ENCODE measurements around the gene CNFN.

The CNFN gene

DNA sequence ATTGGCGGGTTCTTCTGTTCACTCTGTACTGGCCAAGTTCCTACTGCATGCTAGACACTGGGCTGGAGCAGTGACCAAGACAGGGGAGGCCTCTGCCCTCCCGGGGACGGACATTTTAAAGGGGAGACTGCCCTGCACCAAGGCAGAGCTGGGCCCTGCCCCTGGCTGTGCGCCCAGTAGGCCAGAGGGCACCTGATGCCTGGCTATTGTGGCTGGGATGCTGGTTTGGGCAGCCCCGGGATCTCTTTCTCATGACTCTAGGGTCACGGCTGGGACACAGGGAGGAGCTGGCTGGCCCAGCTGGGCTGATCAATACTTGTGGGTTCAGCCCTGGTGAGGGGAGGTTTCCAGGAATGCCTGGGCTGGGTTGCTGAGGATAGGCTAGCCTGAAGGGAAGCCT is 19.4 kb upstream of the CNFN start:
- peak; percentile 61 for DNase-seq (ENCODE audit: low read depth, low spot score)

DNA sequence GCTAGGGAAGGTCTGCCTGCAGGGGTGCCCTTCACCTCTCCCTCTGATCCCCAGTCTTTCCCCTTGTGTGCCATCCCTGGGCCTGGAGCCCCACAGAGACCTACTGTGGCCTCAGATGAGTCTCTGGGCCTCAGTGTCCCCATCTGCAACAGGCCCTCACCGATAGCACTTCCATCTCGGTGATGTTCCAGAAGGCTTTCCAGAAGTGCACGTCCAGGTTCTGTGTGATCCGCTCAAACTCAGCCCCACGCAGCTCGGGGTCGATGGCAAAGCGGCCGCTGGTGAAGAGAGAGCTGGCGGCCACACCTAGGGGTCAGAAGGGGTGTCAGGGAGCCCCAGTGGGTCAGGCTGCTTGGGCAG is 17.7 kb upstream of the CNFN start:
- DNase-seq (ENCODE audit: low read depth, low spot score) = no peak

DNA sequence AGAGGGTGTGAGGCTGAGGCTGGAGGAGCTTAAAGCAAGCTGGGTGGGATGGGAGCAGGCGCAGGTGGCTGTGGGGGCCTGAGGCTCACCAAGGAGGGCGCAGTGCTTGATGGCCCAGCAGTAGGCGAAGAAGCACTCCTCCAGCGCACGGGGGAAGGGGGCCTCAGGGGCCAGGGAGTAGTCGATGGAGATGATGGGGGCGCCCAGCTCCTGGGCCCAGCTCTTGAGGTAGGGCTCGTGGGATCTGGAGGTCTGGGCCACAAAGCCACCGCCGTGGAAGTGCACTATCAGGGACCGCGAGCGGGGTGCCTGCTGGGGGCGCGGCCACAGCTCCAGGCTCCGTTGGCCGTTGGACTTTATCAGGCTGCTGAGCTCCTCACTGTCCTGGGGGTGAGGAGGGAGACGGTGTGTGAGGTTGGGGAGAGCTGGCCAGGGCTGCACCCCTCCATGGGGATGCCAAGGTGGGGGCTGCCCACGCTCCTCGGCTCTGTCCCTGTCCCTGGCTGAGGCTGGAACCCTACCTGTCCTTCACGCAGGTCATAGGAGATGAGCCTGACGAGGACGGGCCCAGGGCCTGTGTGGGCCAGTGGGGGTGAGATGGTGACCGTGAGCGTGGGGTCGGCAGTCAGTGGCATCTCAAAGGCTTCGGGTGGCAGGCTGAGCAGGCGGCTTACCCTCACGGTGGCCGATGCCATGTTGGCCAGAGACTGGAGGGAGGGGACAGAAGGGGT is 17.2 kb upstream of the CNFN start:
- DNase-seq (ENCODE audit: low read depth, low spot score) = no peak

DNA sequence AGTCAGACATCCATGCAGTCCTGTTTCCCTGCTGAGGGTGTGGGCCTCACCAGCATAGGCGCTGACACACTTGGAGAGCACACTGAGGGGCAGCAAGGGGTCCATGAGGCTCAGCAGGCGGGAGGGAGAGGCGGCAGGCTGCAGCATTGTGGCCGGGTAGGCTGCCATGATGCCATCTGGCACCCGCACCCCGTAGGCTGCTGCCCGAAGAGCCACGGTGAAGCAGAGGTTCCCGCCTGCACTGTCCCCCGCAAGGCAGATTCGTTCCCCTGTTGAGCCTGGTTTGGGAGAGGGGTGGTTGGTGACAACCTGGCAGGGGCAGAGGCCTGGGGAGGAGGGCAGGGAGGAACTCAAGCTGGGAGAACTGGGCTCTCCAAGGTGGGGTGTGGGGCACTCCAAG is 16.0 kb upstream of the CNFN start:
- no peak for DNase-seq (ENCODE audit: low read depth, low spot score)

DNA sequence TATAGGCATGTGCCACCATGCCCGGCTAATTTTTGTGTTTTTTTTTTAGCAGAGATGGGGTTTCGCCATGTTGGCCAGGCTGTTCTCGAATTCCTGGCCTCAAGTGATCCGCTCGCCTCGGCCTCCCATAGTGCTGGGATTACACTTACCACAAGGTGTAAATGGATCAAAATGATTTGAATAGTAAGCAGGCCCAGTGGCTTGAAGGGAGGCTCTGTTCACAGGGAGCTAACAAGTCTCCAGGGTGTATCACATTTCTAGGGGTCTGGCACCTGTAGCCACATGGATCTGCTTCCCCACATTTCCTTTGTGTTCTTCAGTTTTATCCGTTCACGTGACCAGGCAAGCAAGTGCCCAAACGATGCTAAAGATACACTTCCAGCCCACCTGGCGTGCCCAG is 13.5 kb upstream of the CNFN start:
- no peak for DNase-seq (ENCODE audit: low read depth, low spot score)

DNA sequence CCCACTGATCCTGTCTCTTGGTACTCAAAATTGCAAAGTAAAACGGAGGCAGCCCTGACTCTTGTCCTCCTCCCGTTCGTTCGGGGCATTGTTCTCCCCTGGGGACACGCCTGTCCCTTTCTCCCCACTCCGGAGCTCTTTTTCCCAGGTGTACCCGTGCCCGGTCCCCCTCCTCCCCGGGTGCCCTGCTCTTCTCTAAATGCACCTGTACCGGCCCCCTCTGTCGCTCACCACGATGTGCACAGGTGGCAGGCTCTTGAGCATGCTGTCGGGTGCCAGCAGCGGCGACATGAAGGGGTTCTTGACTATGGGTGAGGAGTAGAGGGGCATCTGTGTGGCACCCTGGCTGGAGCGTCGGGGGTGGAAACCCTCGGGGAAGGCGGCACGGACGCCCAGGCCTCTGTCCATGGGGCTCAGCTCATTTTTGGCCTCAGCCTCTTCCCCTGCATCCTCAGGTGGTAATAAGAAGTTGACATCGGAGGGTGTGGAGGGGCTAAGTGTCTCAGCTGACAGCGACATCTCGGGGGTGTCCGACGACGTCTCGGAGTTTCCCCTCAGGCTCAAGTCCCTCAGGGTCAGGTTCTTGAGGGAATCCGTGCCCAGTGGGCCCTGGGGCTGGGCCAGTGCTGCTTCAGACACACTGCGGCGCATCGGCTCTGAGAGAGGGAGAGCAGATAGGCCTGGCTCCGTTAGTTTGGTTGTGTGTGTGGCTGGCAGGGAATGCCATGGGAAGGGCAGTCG is 12.4 kb upstream of the CNFN start:
- DNase-seq (ENCODE audit: low read depth, low spot score) = peak; percentile 19

DNA sequence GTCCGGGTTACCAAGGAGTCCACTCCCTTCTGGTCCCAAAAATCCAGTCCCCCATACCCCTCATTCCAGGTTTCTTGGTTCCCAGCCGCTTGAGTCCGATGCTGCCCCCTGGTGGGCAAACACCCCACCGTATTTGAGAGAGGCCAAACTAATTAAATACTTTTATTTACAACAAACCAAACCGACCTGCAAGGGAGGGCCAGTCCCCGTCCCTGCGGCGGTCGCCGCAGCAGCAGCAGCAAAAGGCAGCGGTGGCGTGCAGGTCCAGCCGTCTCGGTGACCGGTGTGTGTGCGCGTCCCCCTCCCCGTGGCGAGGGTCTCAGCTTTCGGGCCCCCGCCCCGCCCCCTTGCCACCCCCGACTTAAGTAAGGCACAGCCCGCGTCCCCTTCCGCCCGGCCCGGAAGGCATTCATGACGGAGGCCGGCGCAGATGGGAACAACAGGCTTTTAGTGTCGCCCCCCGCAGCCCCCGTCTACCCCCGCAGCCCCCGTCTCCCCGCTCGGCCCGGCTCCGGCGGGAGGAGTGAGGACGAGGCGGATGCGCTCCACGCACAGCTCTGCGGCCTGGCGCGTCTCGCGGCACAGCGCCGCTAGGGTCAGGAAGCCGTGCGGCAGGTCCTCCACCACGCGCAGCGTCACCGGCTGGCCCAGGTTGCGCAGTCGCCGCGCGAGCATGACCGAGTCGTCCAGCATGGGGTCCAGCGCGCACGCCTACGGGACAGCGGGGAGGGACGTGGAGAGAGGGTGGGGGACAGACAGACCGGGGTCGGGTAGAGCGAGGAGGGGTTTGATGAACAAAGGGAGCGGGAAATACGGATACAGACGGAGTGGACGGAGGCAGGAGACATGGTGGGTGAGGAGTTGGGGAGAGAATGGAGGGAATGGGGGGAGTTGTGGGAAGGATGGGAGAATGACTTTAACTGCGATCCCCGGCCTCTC is 11.5 kb upstream of the CNFN start:
- DNase-seq (ENCODE audit: low read depth, low spot score) = peak; percentile 88

DNA sequence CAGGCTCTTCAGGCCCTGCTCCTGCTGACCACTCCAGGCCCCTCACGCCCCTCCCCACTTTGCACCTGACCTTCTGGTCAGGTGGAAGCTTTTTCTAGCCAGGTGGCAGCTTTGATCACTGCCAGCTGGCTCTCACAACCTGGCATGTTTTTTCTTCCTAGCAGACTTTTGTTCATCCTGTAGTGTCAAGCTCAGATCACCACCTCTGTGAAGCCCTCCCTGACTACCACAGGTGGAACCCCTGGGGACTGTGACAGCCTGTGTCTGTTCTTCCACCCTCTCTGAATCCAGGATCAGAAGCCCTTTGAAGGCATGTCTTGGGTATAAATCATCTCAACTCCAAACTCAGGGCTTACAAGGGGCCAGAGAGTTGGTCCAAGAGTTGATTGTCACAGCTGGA is 10.3 kb upstream of the CNFN start:
- DNase-seq (ENCODE audit: low read depth, low spot score) = no peak

DNA sequence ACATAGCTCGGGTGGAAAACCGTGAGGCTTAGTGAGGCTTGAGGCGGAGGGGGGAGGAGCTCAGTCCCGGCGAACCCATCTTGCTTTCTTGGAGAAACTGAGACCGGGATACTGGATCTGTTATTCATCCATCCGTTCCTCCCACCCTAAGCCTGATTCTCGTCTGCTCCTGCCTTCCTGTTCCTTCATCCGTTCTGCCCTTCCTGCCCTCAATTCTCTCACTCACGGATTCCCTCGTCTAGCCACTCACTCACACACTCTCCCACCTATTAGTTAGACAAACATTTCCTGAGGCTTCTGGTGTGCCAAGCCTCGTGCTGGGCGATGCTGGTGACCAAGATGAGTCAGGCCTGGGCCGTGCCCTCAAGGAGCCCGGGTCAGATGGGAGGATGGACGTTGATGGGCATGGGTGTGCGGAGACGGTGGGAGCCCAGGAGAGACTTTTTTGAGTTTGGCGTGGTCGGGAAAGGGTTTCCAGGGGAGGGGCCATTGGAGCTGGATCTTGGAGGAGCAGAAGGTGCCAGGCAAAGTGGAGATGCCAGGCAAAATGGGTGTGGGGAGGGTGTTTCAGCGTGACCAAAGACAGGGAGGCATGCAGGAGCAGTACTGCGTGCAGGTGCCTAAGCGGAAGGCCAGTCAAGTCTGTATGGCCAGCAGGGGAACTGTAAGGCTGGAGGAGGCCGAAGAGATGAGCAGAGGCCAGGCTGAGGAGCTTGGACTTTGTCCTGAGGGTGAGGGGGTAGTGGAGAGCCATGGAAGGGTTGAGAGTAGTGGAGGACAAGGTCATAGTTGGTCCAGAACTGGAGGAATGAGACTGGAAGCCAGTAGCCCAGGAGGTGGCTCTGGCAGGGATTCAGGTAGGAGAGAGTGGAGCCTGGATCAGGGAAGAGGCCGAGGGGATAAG is 7.4 kb upstream of the CNFN start:
- no peak for DNase-seq (ENCODE audit: low read depth, low spot score)

DNA sequence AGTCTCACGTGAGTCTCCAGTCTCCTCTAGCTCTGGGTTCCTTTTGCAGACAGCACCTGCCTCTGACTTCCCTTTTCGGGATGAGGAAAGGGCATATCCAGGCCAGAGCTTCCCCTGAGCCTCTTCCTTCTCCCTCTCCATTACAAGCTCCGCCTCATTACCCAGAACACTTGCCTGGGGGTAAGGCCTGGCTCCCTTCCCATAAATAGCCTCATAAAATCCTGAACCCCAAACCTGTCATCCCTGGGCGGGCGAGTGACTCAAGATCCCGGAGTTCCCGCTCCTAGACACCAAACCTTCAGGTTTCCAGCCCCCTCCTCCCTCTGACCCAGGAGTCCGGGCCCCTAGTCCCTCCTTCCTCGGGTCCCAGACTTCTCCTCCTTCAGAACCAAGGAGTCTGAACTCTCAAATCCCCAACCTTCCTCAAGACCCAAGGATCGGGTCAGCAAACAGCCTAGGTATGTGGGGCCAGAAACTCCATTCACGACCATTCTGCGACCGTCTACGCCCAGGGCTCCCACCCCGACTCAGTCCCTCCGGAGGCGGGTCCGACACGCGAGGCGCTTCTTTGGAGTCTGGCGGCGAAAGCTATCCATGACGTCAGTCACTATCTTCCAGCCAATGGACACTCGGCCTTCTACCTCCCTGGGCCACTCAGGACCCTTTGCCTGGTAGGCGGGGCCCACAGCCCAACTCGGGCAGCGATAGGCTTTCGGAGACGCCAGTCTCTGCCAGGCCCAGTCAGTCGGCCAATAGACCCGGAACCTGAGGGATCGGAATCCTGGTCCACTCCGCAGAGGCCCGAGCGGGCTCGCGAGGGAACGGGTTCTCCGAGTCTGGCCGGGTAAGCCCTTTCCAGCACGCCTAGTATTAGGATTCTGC is 6.5 kb upstream of the CNFN start:
- peak; percentile 100 for DNase-seq (ENCODE audit: low read depth, low spot score)

DNA sequence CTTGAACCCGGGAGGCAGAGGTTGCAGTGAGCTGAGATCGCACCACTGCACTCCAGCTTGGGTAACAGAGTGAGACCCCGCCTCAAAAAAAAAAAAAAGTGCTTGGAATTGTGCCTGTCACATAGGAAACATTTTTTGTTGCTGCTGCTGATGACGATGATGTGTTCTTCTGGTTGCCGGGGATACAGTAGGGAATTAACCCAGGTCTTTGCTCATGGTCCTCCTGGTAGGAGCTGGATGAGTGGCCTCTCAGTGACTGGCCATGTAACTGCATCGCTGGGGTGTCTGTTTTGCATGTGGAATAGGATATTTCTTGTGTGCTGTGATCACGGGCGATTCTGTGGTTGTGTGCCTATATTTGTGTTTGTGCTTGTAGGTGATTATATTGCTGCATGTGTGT is 4.7 kb upstream of the CNFN start:
- DNase-seq (ENCODE audit: low read depth, low spot score) = peak; percentile 11

DNA sequence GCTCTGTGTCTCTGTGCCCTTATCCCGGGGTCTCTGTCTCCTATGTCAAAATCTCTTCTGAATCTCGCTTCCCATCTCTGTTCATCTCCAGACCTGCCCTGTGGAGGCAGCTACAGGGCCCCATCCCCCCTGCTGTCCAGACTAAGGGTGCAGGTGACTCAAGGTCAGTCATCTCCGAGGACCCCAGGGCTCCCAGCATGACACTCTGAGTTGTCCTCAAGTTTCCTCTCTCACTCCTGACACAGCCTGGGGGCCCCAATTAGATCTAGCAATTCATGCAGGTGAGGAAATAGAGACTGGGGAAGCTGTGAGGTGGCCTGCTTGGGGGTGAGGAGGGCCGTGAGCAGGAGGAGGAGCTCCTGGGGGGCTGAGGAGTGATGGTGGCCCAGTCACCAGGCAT is 2.1 kb upstream of the CNFN start:
- DNase-seq (ENCODE audit: low read depth, low spot score) = no peak

DNA sequence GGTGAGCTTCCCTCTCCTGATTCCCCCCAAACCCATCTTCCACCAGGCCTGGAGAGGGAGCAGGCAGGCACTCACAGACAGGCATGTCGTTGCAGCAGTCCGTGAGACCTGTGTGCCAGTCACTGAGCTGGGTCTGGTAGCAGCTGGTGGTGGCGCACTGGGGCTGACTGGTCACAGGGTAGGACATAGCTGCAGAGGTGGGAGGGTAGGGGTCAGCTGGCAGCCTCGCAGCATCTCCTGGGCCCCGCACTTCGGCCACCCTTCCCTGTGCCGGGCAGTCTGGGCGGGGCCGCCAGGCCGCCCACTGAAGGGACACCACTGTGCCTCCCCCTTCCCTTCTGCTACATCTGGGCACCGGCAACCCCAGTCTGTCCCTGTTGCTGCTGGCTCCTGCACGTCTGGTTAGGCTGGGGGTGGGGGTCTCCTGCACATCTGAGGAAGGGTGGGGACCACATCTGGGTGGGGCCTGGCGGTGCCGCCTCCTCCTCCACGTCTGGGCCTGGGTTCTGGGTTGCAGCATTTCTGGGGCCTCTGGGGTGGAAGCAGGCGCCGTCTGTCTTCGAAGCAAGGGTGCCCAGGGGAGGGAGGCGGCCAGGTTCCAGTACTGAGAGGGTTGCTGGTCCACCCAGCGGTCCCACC is 1.1 kb downstream of the CNFN start:
- DNase-seq (ENCODE audit: low read depth, low spot score) = no peak

DNA sequence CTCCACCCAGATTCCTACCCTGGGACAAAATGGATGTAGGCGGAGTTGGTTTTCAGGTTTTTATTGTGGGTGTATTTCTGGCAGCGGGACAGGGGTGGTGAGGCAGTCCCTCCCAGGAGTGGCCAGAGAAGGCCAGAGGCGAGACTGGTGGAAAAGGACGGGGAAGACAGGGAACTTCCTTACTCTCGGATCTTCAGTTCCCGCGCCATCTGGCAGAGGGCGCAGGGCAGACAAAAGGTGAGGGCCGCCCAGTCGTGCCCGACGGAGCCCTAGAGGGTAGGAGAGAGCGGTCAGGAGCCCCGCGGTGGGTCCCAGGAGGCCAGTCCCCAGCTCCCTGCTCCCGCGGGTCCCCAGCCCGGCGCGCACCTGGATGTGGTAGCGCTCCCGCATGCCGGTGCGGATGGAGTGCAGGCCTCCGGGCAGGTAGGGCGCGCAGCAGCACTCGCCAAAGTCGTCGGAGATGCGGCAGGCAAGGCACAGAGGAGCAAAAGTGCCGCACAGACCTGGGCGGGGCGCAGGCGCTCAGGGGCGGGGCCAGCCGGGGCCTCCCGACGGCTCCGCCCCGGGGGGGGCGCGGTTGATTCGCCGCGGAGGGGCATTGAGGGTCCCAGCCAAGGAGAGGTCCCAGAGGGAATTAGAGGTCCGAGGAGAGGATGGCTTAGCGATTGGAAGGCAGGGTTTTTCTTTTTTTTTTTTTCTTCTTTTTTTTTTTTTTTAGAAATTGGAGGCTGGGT is 3.0 kb downstream of the CNFN start:
- DNase-seq (ENCODE audit: low read depth, low spot score) = peak; percentile 62

DNA sequence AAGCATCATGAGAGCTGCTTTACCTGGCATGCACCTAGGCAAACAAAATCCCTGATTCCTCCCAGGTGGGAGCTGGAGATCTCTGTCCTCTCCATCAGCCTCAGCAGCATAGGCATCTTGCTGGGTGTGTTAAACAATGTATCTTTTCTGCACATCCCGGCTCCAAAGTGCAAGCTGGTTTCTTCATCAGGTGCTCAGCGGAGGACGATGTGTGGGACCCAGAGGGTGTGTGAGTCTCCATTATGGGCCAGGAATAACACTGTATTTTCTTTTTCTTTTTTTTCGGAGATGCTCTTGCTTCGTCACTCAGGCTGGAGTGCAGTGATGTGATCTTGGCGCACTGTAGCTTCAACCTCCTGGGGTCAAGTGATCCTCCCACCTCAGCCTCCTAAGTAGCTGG is 9.9 kb downstream of the CNFN start:
- DNase-seq (ENCODE audit: low read depth, low spot score) = no peak

DNA sequence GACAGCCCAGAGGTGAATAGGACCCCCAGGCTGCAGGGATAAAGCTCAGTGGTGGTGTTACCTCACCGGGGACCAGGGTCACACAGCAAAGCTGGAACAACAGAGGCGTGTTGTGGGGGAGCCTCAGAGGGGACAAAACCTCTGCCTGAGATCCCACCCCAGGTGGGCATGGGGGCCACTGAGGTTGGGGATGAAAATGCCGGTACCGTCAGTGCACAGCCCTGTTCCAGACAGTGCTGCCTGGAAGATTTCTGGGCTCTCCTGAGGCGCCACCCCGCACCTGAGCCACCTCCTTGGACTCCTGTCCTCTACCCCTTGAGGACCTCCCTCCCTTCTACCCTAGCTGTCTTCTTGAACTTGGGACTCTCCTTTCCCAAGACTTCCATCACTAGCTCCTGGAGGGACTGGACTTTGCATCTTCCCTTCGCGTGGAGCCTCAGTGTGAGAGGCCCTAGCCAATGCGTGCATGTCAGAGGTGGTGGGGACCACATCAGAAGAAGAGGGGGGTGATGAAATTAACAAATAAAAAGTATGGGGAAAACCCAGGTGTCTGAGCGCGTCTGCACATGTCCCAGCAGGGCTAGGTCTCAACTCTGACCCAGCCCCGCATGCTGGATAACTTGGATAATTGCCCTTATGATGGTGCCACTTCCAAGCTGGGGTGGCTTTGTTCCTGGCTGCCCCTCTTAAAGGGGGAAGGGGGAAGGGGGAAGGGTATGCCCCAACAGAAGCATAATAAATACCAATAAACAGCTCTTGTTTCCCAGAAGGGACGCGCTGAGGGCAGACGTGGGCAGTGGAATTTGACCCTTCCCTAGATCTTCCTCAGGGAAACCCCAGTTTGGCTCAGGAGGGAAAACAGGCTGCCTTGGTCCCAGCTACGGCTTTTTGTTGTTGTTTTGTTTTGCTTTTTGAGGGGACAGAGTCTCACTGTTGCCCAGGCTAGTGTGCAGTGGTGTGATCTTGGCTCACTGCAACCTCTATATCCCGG is 11.6 kb downstream of the CNFN start:
- DNase-seq (ENCODE audit: low read depth, low spot score) = no peak

DNA sequence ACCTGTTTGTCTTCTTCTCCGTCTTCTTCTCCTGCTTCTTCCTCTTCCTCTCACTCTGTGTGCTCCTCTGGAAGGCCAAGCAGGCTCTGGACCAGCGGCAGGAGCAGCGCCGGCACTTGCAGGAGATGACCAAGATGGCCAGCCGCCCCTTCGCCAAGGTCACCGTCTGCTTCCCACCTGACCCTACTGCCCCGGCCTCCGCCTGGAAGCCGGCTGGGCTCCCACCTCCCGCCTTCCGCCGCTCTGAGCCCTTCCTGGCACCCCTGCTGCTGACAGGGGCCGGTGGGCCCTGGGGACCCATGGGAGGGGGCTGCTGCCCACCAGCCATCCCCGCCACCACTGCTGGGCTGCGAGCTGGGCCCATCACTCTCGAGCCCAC is 13.9 kb downstream of the CNFN start:
- no peak for DNase-seq (ENCODE audit: low read depth, low spot score)

All from astrocyte of the hippocampus (primary cell).